ENCODE measurements around the gene DEGS2. TPM values are rescaled to one million over a fixed set of nuclear protein-coding genes. Genes with fewer than 3 reads are reported as not detected.

The DEGS2 gene
- total and polyA plus RNA-seq, 2 experiments from 2014 or later, result 0.63 to 2.2 TPM

- H2AFZ ChIP-seq, result no peak overlapping the region
- H3K9me3 Mint-ChIP-seq, result no peaks in the 10 kb centered on the region
- DNase-seq (ENCODE audit: low spot score) (no peak), ATAC-seq (no peak)
- peaks cover 15% of the 10 kb centered on the region for H3K27me3 Mint-ChIP-seq (ENCODE audit: insufficient read depth, low read depth, poor library complexity)
- no peak overlapping the region for H3K4me3 Mint-ChIP-seq
- no peak overlapping the region for H3K27ac ChIP-seq (ENCODE audit: low read depth)
- no peak overlapping the region for H3K4me2 ChIP-seq
- H3K36me3 ChIP-seq (ENCODE audit: insufficient read depth), result no peaks in the 10 kb centered on the region
- H4K20me1 ChIP-seq (replicated peaks; ENCODE audit: insufficient read depth), result no peaks in the 10 kb centered on the region
- H3K9me2 ChIP-seq (ENCODE audit: insufficient read depth), result no peaks in the 10 kb centered on the region
- H3F3A ChIP-seq (replicated peaks; ENCODE audit: low read depth), result no peaks in the 10 kb centered on the region
- H3K79me2 ChIP-seq (replicated peaks; ENCODE audit: insufficient read depth), result no peaks in the 10 kb centered on the region
- no peaks in the 10 kb centered on the region; the same call in 2 of the 3 replicates for H3K36me3 Mint-ChIP-seq (ENCODE audit: low read depth)
- TF ChIP-seq EZH2phosphoT487 (IDR thresholded peaks at IDR 0.05; ENCODE audit: unreplicated experiment) (no peak), ZNF114 (CRISPR knock-in tag; IDR thresholded peaks at IDR 0.05) (no peak), STAT1 (IDR thresholded peaks at IDR 0.05; ENCODE audit: unreplicated experiment) (no peak), CREB1 (CRISPR knock-in tag; IDR thresholded peaks at IDR 0.05; ENCODE audit: low read depth) (no peak), REST (IDR thresholded peaks at IDR 0.05; ENCODE audit: unreplicated experiment) (no peak), EZH2 (IDR thresholded peaks at IDR 0.05; ENCODE audit: low read depth, unreplicated experiment) (no peak), ETS1 (IDR thresholded peaks at IDR 0.05) (no peak), JUNB (IDR thresholded peaks at IDR 0.05; ENCODE audit: unreplicated experiment) (no peak), ZNF331 (CRISPR knock-in tag; IDR thresholded peaks at IDR 0.05; ENCODE audit: low read depth) (no peak), ZNF462 (CRISPR knock-in tag; IDR thresholded peaks at IDR 0.05) (no peak), POLR2AphosphoS5 (IDR thresholded peaks at IDR 0.05; ENCODE audit: low read depth) (no peak), NANOG (IDR thresholded peaks at IDR 0.05; ENCODE audit: borderline replicate concordance) (no peak), CTCF (conservative IDR thresholded peaks at IDR 0.05; ENCODE audit: low read depth in 2 of 2) (no peak)
- H3K27me3 ChIP-seq (ENCODE audit: insufficient read depth), result no peaks in the 10 kb centered on the region
- peaks cover 15% of the 10 kb centered on the region for H3K4me1 Mint-ChIP-seq
- no peak overlapping the region for H3K4me3 ChIP-seq
- H3K27ac Mint-ChIP-seq, result no peak overlapping the region
- peaks cover 4% of the 10 kb centered on the region; the same call in 1 of the 2 replicates for H3K4me1 ChIP-seq (ENCODE audit: insufficient read depth)
Observed at GRCh38 chr14:100144645-100144995, 14.8 kb downstream of the DEGS2 start.
